GM19239 (cell line): ENCODE results near the gene ZNF211.

Experiments used
- DNase-seq: peaks from one replicate; pipeline ENCODE4 v3.0.0; 2011; ENCODE audit warnings: low spot score; ENCODE audit not compliant: insufficient read length
- FAIRE-seq: peaks from 2 replicates; lab custom pipeline; 2011; peaks lifted over from hg19 to GRCh38; lab: Jason Lieb, UNC

Gene ZNF211

DNA sequence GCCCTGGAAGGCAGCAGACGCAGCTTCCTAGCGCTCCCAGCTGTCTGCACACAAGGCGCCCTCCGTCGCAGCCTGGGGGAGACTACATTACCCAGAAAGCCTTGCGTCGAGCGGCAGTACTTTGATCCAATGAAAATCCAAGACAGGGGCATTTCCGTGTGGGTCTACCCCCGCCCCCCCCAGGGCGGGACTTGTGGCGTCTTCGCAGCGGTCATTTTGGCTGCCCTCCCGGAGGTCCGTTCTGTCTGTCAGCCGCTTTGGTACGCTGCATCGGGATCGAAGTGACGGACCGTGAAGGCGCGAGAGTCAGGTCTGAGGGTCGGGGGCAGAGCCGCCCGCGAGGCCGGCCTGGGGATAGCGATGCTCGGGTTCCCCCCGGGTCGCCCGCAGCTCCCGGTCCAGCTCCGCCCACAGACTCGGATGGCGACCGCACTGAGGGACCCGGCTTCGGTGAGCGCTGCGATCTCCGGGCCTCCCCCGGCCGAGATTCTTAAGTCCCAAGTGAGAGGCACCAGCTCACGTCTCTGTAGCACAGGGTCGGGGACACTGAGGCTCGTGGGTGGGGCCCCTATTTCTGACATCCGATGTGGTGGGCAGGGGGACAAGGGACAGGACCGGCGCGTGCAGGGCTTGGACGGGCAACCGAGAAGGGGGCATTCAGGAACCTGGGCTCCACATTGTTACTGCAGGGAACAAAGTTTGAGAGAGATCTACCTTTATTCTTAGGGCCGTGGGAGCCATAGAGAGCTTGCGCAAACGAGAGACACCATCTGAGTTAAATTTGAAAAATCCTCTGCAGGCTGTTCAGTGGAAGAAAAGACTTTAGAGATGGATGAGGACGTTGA is at the start of gene ZNF211:
Gene ZNF211, plus strand, starts transcription at position 182 of the 845 bp plus-strand sequence. Its CDS starts 179 bp downstream, at position 361.
- FAIRE-seq (peak; percentile 95), DNase-seq (peak; percentile 80)

DNA sequence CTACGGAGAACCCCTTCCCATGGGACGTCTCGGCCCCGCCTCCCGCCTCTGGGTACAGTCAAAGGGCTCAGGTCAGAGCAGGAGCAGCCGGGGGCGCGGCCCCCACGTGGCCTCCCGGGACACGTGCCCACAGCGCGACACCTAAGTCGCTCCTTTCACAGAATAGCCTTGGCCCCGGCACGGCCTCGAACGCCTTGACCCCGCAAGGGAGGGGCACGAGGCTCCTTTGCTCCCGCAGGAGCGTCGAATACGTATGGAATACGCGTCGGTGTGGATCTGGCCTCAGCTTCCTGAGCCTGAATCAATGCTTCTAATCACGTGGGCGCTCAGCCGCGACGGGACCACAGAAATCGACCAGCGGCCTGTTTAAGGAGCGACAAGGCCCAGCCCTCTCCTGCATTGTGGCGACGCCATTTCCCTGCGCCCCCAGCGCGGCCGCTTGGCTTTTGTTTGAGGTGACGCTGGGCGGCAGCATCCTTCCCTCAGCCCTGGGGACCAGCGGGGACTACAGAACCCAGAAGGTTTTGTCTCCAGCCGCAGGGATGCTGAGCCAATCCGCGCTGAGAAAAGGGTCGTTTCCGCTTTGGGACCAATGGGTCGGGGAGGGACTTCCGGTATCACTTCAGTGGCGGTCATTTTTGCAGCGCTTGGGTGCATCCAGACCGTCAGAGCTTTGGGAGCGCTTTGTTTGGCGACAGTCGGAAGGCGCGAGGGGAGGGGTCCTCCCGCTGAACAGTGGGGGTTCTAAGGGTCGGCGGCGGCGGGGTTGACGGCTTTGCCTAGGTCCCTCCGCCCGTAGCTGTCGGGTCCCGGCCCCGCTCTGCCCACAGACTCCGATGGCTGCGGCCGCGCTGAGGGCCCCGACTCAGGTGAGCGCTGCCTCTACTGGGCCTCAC is 49.2 kb upstream of the ZNF211 start, which contains the start of gene ZIK1:
Gene ZIK1, plus strand, starts transcription at position 625 of the 896 bp plus-strand sequence. Its CDS starts 212 bp downstream, at position 837.
- FAIRE-seq (peak; percentile 98), DNase-seq (peak; percentile 91)

DNA sequence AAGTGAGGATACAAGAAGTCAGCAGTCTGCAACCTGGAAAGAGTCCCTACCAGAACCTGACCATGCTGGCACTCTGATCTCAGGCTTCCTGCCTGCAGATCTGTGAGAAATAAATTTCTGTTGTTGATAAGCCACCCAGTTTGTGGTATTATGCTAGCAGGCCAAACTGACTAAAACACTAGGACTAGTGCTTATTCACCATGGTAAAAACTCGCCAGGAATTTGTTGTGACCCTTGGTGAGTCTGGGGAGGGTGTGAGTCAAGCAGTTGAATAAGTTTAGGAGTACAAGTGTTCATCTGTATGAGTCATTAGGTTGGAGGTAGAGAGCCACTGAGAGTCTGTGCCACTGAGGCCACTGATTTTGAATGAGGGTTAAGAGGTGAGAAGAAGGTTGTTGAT is 45.4 kb upstream of the ZNF211 start:
- FAIRE-seq (no peak), DNase-seq (no peak)

GRCh38 chr19:57599377-57599760 is 33.6 kb upstream of the ZNF211 start:
- no peak for DNase-seq
- no peak for FAIRE-seq

DNA sequence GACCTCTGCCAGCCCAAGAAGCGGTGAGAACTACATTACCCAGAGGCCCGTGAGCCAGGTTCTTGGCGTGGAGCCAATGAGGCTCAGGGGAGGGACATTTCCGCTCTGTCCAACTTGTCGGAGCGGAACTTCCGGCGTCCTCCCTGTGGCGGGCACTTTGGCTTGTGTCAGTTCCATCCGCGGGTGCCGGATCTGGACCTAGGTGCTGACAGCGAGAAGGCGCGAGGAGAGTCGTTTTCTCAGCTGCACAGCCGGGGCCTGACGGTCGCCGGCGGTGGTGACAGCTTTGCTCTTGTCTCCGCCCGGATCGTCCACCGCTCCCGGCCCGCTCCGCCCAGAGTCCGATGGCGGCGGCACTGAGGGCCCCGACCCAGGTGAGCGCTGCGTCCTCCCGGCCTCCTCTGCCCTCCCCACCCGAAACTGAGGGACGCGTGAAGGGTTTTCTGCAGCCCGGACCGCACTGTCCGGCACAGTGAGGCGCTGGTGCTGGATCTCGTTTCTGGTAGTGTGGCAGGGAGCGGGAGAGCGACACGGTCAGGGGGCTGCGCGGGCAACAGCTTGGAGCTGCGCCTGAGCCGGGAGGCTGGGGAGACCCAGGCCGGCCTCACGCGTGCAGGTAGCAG is 33.1 kb upstream of the ZNF211 start, which contains the start of gene ZNF530:
Gene ZNF530, plus strand, starts transcription at position 125 of the 623 bp plus-strand sequence. CDS start 4,461 bp downstream, outside the sequence.
- peak; percentile 80 for DNase-seq

GRCh38 chr19:57606931-57607330 is 26.0 kb upstream of the ZNF211 start:
- FAIRE-seq (no peak), DNase-seq (no peak)

More for the DNA sequence above, 33.1 kb upstream of the ZNF211 start, which contains the start of gene ZNF530:
- peak; percentile 96 for FAIRE-seq

DNA sequence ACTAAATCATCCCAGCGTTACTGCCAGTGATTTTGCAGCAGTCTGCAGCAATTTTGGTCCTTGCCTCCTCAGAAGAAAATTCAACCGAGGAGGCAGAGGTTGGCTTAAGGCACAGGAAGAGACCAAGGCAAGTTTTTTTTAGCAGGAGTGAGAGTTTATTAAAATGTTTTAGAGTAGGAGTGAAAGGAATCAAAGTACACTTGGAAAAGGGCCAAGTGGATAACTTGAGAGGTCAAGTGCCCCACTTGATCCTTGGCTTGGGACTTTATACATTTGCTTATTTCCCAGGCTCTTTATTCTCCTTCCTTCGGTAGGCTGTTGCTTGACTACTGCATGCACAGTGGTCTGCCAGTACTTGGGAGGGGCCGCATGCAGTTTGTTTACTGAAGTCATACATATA is 21.9 kb upstream of the ZNF211 start:
- FAIRE-seq (no peak), DNase-seq (no peak)

GRCh38 chr19:57613941-57614743 is 18.8 kb upstream of the ZNF211 start, which contains the start of gene ZNF134:
TSS of gene ZNF134 (plus strand) at chr19:57614242. CDS start at chr19:57619469, 5,227 bp downstream.
- FAIRE-seq (peak; percentile 89), DNase-seq (peak; percentile 86)

GRCh38 chr19:57615346-57615745 is 17.6 kb upstream of the ZNF211 start:
- no peak for DNase-seq
- no peak for FAIRE-seq

GRCh38 chr19:57620673-57621348 is 12.2 kb upstream of the ZNF211 start:
- DNase-seq, result no peak
- FAIRE-seq, result no peak

DNA sequence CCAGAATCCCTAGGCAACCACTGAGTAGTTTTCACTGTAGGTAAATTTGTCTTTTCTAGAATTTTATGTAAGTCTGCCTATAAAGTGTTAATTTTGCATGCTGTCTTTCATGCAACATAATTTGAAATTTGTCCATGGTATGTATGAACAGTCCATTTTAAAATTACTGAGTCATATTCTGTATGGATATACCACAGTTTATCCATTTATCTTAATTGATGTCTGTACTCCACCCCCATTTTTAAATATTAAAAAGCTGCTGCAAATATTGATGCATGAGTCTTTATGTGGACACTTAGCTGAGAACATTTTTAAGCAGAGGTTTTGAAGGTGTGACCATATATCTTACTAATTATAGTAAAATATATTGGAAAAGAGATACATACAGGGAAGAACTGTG is 9.9 kb upstream of the ZNF211 start:
- DNase-seq (no peak), FAIRE-seq (no peak)

GRCh38 chr19:57633832-57634131 is 814 bp downstream of the ZNF211 start:
- FAIRE-seq (no peak), DNase-seq (no peak)

DNA sequence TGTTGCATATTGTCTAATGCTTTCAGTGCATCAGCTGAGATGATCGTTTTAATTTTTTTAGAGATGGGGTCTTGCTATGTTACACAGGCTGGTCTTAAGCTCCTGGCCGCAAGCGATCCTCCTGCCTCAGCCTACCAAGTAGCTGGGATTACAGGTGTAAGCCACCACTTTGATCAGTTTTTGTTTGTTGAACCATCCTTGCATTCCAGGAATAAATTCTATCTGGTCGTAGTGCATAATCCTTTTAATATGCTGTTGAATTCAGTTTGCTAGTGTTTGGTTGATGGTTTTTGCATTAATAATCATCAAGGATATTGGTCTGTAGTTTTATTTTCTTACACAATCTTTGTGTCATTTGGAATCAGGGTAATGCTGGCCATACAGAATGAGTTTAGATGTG is 4.4 kb downstream of the ZNF211 start:
- DNase-seq, result no peak
- no peak for FAIRE-seq

- no peak for FAIRE-seq
Measured at GRCh38 chr19:57641715-57642234, 8.8 kb downstream of the ZNF211 start.

GRCh38 chr19:57642396-57643046 is 9.6 kb downstream of the ZNF211 start:
- no peak for DNase-seq
- no peak for FAIRE-seq

More at GRCh38 chr19:57641715-57642234, 8.8 kb downstream of the ZNF211 start:
- no peak for DNase-seq

DNA sequence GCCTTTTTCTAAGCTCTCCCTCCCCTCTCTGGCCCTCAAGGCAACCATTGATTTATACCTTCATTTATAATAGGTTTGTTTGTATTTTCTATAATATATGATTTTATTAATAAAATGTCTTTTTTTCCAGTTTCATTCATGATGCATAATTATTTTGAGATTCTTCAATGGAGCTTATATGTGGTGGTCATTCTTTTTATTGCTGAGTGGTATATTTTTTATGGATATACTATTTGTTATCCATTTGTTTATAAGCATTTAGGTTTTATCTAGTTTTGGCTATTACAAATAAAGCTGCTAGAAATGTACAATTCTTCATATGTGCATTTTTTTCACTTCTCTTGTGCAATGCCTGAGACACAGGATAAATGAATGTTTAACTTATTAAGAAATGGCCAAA is 10.8 kb downstream of the ZNF211 start:
- FAIRE-seq, result no peak
- DNase-seq, result no peak

DNA sequence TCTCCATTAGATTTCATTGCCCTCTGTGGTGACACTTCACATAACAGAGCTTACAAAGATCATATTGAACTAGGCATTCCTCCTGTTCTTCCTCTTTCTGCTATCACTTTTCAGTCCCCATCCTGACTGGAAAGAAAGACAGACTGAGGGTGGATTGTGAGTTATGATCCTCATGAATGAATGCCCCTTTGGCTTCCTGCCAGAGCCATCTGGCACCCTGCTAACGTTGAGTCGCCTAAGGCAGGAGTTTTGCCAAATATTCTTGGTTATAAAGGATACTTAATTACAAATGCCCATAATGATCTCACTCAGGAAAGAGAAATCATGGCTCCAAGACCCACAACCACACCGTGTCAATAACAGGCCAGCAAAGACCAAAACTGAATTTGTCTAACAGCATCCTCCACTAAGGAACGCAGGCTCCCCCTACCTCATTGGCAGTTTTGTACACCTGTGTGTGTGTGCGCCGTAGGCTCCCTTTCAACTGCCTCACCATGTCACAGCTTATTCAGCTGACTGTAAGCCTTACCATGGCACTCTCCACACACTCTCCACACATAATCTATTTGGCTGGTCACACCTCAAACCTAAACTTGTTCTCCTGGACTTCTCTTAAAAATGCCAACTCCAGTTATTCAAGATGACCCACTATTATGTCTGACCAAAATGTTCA is 15.5 kb downstream of the ZNF211 start:
- FAIRE-seq, result no peak
- no peak for DNase-seq

GRCh38 chr19:57651654-57651996 is 18.7 kb downstream of the ZNF211 start:
- DNase-seq (no peak), FAIRE-seq (no peak)
